ENCODE measurements around the gene POLR1D. TPM values are rescaled to one million over a fixed set of nuclear protein-coding genes. Genes with fewer than 3 reads are reported as not detected.
"Not testable (repeated sequence)": the region's sequence is repeated elsewhere in the genome, so short reads cannot be mapped to it uniquely, and the experiment has no call there.

POLR1D gene
- total RNA-seq, 1 donor: 88.1 TPM

DNA sequence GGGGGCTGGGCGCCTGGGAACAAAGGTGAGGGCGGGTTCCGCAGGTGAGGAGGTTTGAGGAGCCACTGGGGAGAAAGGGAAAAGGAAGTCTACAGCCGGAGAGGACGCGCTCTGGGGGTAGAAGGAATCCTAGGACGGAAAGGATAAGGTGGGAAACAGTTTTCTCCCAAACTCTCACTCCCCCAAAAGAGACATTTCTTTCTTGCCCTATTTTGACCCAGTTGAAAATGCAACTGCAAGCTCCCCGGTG lies 651 bp upstream of the POLR1D start:
- peak overlapping the region; percentile 84 for H3K4me3 ChIP-seq (ENCODE audit: low read depth, low read length)
- DNase-seq (ENCODE audit: low read depth): peak; percentile 41
- TF ChIP-seq, protein P1, sequence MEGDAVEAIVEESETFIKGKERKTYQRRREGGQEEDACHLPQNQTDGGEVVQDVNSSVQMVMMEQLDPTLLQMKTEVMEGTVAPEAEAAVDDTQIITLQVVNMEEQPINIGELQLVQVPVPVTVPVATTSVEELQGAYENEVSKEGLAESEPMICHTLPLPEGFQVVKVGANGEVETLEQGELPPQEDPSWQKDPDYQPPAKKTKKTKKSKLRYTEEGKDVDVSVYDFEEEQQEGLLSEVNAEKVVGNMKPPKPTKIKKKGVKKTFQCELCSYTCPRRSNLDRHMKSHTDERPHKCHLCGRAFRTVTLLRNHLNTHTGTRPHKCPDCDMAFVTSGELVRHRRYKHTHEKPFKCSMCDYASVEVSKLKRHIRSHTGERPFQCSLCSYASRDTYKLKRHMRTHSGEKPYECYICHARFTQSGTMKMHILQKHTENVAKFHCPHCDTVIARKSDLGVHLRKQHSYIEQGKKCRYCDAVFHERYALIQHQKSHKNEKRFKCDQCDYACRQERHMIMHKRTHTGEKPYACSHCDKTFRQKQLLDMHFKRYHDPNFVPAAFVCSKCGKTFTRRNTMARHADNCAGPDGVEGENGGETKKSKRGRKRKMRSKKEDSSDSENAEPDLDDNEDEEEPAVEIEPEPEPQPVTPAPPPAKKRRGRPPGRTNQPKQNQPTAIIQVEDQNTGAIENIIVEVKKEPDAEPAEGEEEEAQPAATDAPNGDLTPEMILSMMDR (IDR thresholded peaks at IDR 0.05; ENCODE audit: insufficient read depth, low read length): no peak

GRCh38 chr13:27622102-27622820 lies 569 bp downstream of the POLR1D start:
- TF ChIP-seq, protein P1 (IDR thresholded peaks at IDR 0.05; ENCODE audit: insufficient read depth, low read length): peak; percentile 48
- peak overlapping the region; percentile 84 for H3K4me3 ChIP-seq (ENCODE audit: low read depth, low read length)
- DNase-seq (ENCODE audit: low read depth): peak; percentile 27

- no peak for DNase-seq (ENCODE audit: low read depth)
- TF ChIP-seq, protein P1 (IDR thresholded peaks at IDR 0.05; ENCODE audit: insufficient read depth, low read length): no peak
- H3K4me3 ChIP-seq (ENCODE audit: low read depth, low read length): no peak overlapping the region
These were observed 1.2 kb downstream of the POLR1D start for GRCh38 chr13:27622881-27623280.

GRCh38 chr13:27624071-27624470 lies 2.4 kb downstream of the POLR1D start:
- H3K4me3 ChIP-seq (ENCODE audit: low read depth, low read length): no peak overlapping the region
- TF ChIP-seq, protein P1 (IDR thresholded peaks at IDR 0.05; ENCODE audit: insufficient read depth, low read length): no peak
- no peak for DNase-seq (ENCODE audit: low read depth)

DNA sequence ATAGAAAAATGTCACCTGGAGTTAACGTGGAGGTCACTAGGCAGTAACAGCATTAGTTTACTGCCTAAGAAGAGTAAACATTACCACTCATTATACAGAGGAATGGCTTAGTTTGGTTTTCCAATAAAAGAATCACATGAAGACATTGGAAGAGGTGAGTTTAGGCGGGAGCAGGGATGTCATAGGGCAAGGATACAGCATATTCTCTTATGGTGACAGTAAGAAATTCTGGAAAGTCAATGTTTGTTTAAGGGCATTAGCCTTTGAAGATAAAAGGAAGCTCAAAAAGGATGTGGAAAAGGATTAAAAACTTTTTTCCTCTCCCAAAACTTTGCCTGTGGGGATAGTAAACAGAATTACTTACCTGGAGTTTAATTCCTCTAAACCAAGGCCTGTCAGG lies 4.1 kb downstream of the POLR1D start:
- TF ChIP-seq, protein P1 (IDR thresholded peaks at IDR 0.05; ENCODE audit: insufficient read depth, low read length): no peak
- no peak for DNase-seq (ENCODE audit: low read depth)
- H3K4me3 ChIP-seq (ENCODE audit: low read depth, low read length): no peak overlapping the region

GRCh38 chr13:27627380-27627779 lies 5.7 kb downstream of the POLR1D start:
- TF ChIP-seq, protein P1 (IDR thresholded peaks at IDR 0.05; ENCODE audit: insufficient read depth, low read length): no peak
- H3K4me3 ChIP-seq (ENCODE audit: low read depth, low read length): no peak overlapping the region
- no peak for DNase-seq (ENCODE audit: low read depth)

- DNase-seq (ENCODE audit: low read depth): no peak
- H3K4me3 ChIP-seq (ENCODE audit: low read depth, low read length): no peak overlapping the region
- TF ChIP-seq, protein P1 (IDR thresholded peaks at IDR 0.05; ENCODE audit: insufficient read depth, low read length): no peak
These were observed 6.4 kb downstream of the POLR1D start for GRCh38 chr13:27628081-27628480.

DNA sequence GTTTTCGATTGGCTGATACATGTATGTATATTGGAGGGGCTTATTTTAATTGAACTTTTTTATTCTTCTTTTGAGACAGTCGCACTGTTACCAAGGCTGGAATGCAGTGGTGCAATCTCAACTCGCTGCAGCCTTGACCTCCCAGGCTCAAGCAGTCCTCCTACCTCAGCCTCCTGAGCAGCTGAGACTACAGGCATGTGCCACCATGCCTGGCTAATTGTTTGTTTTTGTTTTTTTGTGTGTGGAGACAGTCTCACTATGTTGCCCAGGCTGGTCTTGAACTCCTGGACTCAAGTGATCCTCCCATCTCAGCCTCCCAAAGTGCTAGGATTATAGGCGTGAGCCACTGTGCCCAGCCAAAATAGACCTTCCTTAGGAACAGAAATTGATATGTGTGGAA lies 7.1 kb downstream of the POLR1D start:
- H3K4me3 ChIP-seq (ENCODE audit: low read depth, low read length); DNase-seq (ENCODE audit: low read depth): not testable (repeated sequence)

Data from fibroblast of the aortic adventitia (primary cell).